NCI-H460 (cell line): ENCODE results near the gene KATNAL2. TPM values are rescaled to one million over a fixed set of nuclear protein-coding genes. Genes with fewer than 3 reads are reported as not detected.

Experiments
- DNase-seq: peaks from one replicate; pipeline ENCODE4 v3.0.0-alpha.2; 2016; ENCODE audit warnings: low read depth; ENCODE audit errors: extremely low read depth
- total RNA-seq: library from RNA; depleted of rRNA; stranded (reverse); fragments of >200 nt; shearing (Covaris generic); gene quantifications from 2 replicates; pipeline ENCODE4 v1.2.3, GENCODE V29; 2014

KATNAL2 gene
- total RNA-seq, 1 experiment from 2014 or later, result 0.87 TPM

GRCh38 chr18:47108373-47108772 is 191.0 kb downstream of the KATNAL2 start:
- DNase-seq, result no peak

GRCh38 chr18:47108998-47109405 is 191.6 kb downstream of the KATNAL2 start:
- DNase-seq, result no peak

- DNase-seq, result no peak
Measured at GRCh38 chr18:47109720-47110119, 192.3 kb downstream of the KATNAL2 start.

- DNase-seq, result no peak
Measured at GRCh38 chr18:47110492-47111274, 193.3 kb downstream of the KATNAL2 start.

DNA sequence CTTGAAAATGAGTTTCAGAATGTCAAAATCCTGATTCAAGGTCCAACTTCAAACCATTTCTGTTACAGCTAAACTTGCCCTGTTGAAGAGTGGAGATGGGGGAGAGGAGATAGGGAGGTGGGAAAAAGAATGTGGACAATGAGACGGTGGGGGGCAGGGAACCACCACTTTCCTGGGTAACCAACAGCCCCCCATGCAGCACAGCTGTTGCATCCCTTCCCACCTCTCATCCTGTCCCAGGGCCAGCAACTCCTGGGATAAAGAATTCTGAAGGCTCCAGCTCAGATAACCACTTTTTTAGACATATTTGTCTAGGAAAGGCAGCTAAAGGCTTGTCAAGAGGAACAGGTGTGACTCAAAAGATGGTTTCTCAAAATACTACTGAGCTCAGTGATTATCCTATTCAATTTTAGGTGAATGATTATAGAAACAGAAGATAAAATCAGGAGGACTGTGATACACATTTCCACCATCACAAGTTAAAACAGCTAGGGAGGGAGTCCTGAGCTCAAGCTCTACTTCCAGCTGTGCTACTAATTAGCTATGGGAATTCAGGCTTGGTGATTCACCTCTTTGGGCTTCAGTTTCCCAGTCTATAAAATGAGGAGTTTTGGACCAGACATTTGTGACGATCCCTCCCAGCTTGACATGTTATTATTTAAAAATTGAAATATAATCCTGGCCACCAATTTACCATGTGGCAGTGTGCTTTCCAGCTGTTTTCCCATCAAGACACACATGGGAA is 196.6 kb downstream of the KATNAL2 start:
- no peak for DNase-seq

- no peak for DNase-seq
Measured at GRCh38 chr18:47115205-47115604, 197.8 kb downstream of the KATNAL2 start.

- no peak for DNase-seq
Measured at GRCh38 chr18:47118981-47119380, 201.6 kb downstream of the KATNAL2 start.

GRCh38 chr18:47120428-47120827 is 203.0 kb downstream of the KATNAL2 start:
- DNase-seq, result no peak

GRCh38 chr18:47121146-47121545 is 203.7 kb downstream of the KATNAL2 start:
- no peak for DNase-seq

DNA sequence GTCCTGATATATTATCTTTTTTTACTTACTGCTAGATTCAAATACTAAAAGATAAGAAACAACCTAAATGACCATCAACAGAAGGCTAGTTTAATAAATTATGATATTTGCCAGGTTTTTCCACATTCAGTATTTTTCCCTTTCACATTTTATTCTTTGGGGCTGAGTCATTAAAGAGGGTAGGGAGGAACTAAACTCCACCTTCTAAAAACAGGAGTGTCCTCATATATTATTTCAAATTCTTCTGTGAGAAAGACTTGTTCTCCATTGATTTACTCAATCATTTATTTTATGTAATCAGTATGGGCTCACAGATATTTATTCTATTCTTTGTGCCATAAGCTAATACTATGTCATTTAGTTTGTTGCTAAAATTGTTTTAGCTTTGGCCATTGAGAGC is 223.9 kb downstream of the KATNAL2 start:
- no peak for DNase-seq

DNA sequence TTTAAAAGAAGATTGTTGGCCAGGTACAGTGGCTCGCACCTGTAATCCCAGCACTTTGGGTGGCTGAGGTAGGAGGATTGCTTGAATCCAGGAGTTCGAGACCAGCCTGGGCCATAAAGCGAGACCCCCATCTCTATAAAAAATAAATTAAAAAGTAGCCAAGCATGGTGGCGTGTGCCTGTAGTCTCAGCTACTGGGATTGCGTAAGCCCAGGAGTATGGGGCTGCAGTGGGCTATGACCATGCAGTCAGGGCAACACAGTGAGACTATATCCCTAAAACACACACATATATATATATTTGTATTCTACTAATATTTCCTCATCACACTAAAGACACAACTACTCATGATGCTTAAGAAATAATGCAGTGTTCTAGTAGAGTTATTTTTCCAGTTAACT is 225.8 kb downstream of the KATNAL2 start:
- no peak for DNase-seq

DNA sequence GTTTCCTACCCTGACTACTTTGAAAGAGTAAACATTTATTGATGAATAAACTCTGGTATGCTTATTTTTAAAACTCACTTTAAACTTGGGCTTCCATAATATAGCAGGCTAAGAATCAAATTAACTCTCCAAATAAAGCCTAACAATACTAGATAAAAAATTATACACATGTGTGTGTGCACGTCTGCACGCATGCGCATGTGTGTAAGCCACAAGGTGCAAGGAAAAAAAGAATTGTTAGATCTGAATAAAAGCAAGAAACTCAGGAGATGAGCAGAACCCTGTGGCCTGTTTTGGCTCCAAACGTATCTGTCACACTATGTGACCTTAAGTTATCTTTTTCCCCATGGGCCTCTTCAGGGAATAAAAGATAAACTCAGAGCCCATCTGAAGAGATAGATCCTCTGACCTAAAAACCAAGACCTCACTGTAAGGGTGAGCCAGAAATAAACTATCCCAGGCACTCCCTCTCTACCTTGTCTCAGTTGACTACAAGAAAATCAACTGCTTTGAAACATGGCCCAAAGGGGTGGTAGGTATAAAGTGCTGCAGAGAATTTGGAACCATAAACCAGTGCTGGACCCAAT is 226.6 kb downstream of the KATNAL2 start:
- no peak for DNase-seq

- no peak for DNase-seq
Measured at GRCh38 chr18:47146206-47146605, 228.8 kb downstream of the KATNAL2 start.

GRCh38 chr18:47149457-47150028 is 232.1 kb downstream of the KATNAL2 start:
- no peak for DNase-seq

DNA sequence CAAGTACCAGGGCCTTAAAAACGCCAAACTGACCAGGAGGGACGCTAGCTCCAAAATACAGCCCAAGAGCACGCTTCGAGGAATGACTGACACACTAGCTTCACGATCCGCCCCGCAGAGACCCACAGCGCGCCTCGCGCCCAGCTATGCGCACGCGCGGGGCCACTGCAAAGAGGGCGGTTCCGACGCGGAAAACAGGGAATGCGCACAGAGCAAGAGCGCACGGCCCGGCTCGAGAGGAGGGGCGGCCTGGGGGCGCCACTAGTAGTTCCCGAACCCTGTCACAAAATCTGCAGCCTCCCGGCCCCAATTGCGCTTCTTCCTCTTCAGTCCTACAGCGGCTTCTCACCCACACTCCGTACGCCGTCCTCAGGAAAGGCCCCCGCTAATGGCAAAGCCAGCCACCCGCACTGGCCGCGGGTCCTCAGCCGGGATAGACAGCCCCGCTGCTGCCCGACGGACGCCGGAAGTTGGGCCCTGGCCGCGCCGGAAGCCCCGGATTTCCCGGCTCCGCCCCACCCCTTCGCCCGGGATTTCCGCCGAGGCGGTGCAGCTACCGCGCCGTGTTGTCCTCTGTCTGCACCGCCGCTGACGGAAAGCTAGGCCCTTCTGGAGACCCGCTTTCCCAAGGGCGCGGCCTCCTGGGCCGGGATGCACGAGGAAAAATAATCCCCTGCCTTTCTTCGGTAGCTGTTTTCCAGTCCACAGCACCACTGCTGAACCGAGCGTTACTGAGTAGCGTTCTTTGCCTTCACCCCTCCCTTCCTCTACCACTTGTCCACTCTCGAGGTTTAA is 232.8 kb downstream of the KATNAL2 start, which contains the start of gene HDHD2:
Gene HDHD2 (minus strand): TSS at position 472 of the 795 bp plus-strand sequence. CDS start 14,061 bp downstream, outside the sequence.
- peak; percentile 45 for DNase-seq

DNA sequence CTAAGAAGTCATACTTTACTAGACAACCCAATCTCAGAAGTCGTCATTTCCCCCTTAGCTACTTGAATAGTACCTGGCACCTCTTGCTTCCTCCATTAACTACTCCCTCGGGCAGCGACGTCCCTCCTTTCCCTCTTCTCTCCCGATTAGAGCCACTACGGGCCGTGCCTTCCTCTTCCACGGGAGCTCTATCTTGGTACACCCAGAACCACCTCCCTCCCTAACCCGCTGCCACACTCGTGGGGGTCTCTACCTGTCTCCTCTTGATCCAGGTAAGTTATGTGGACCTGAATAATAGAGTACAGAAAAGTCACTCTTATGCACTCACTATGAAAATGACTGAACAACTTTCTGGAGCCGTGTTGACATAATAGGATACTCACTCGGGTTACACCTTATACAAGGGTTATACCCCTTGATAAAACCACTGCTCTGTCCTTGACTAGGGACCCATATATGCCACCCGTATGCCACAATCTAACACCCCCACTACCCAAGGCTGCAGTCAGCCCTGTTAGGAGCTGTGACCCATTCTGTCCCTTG is 233.5 kb downstream of the KATNAL2 start:
- no peak for DNase-seq

GRCh38 chr18:47151439-47151838 is 234.0 kb downstream of the KATNAL2 start:
- DNase-seq, result no peak
